Measurements from ENCODE around the gene TTC34.
"Not testable (repeated sequence)": the region's sequence is repeated elsewhere in the genome, so short reads cannot be mapped to it uniquely, and the experiment has no call there.

Gene TTC34

DNA sequence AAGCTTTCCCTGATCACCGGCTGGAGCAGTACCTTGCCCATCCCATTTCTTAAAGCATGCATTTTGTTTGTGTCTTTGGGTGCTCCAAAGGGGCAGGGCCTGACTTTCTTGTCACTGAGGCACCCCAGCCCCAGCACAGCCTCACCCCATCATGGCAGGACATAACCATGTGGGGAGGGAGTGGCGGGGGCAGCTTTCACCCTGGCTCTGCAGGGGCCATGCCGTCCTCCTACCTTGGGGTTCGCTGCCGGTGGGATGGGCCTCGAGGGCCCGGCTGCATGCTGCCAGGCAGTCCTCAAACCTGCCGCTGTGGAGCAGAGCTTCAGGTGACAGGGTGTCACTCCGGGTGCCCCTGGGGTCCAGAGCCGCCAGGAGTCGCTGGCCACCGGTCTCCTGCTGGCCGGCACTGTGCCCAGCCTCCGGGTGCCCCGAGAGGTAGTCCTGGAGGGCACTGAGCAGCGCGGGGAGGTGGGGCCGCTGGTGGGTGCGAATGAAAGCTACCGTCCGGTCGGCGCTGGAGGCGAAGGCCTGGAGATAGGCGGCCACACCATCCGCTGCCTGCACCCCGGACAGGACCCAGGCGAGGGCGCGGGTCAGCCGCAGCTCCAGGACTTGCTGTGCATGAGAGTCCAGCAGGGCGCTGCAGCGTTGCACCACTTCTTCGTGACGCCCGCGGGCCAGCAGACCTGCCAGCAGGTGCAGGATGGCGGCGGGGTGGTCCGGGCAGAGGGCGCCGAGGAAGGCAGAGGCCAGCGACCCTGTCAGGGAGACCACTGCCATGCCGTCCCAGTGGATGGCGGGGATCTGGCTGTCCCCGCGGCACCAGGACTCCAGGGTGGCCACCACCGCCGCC, 1.5 kb downstream of the TTC34 start:
- in situ Hi-C loops (cut with HindIII; ENCODE audit: low sequenced_read_pairs) = no loop called here
- TF ChIP-seq, protein P1, sequence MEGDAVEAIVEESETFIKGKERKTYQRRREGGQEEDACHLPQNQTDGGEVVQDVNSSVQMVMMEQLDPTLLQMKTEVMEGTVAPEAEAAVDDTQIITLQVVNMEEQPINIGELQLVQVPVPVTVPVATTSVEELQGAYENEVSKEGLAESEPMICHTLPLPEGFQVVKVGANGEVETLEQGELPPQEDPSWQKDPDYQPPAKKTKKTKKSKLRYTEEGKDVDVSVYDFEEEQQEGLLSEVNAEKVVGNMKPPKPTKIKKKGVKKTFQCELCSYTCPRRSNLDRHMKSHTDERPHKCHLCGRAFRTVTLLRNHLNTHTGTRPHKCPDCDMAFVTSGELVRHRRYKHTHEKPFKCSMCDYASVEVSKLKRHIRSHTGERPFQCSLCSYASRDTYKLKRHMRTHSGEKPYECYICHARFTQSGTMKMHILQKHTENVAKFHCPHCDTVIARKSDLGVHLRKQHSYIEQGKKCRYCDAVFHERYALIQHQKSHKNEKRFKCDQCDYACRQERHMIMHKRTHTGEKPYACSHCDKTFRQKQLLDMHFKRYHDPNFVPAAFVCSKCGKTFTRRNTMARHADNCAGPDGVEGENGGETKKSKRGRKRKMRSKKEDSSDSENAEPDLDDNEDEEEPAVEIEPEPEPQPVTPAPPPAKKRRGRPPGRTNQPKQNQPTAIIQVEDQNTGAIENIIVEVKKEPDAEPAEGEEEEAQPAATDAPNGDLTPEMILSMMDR (IDR thresholded peaks at IDR 0.05; ENCODE audit: low read depth, low read length) = no peak
- DNase-seq (ENCODE audit: low read depth, low spot score) = no peak
- no peak overlapping the region for H3K4me3 ChIP-seq (ENCODE audit: low read depth, low read length)

DNA sequence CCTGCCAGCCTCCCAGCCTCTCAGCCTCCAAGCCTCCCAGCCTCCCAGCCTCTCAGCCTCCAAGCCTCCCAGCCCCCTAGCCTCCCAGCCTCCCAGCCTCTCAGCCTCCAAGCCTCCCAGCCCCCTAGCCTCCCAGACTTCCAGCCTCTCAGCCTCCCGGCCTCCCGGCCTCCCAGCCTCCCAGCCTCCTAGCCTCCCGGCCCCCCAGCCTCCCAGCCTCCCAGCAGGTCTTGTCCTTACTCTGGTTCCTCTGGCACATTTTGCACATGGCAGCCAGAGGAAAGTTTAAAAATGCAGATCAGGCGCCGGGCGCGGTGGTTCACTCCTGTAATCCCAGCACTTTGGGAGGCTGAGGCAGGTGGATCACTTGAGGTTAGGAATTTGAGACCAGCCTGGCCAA, 2.5 kb downstream of the TTC34 start:
- DNase-seq (ENCODE audit: low read depth, low spot score); H3K4me3 ChIP-seq (ENCODE audit: low read depth, low read length); in situ Hi-C loops (cut with HindIII; ENCODE audit: low sequenced_read_pairs): not testable (repeated sequence)

GRCh38 chr1:2797741-2798016, 3.8 kb downstream of the TTC34 start:
- in situ Hi-C loops (cut with HindIII; ENCODE audit: low sequenced_read_pairs) = no loop called here
- H3K4me3 ChIP-seq (ENCODE audit: low read depth, low read length) = no peak overlapping the region
- DNase-seq (ENCODE audit: low read depth, low spot score) = no peak
- TF ChIP-seq, protein P1 (IDR thresholded peaks at IDR 0.05; ENCODE audit: low read depth, low read length) = no peak

DNA sequence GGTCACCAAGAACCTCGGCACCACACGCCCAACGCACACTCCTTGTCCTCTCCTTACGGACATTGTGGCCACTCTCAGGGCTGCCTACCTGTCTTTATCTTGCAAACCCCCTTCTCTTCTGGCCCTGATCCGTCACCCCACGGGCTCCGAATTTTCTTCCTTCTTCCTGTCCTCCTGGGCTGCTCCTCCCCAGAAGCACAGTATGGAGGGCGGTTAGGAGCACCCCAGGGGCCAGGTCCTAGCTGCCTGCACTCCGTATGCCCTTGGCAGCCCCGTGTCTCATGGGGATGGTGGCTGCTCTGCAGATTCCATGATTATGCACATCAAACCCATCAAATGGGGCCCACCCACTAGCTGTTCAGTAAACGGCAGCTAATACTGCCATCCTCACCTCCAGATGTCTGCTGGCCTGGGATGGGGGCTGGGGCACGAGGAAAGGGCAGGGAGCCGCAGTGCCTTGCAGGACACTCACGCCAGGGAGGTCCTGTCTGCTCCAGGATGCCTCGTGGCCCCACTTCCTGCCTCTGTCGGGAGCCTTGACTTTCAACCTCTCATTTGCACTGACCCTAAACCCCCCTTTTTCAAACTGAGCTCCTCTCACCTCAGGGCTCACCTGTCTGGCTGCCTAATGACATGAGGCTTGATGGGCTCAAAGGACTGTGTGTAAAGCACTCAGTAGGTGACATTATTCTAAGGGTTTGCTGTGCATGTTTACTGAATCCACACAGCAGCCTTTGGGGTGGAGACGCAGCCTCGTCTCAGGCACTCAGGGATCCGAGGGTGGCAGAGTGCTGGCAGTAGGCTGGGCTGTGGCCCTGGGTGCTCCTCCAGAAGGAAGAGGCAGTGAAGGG, 4.4 kb downstream of the TTC34 start:
- H3K4me3 ChIP-seq (ENCODE audit: low read depth, low read length) = no peak overlapping the region
- DNase-seq (ENCODE audit: low read depth, low spot score) = no peak
- in situ Hi-C loops (cut with HindIII; ENCODE audit: low sequenced_read_pairs) = no loop called here
- TF ChIP-seq, protein P1 (IDR thresholded peaks at IDR 0.05; ENCODE audit: low read depth, low read length) = no peak

DNA sequence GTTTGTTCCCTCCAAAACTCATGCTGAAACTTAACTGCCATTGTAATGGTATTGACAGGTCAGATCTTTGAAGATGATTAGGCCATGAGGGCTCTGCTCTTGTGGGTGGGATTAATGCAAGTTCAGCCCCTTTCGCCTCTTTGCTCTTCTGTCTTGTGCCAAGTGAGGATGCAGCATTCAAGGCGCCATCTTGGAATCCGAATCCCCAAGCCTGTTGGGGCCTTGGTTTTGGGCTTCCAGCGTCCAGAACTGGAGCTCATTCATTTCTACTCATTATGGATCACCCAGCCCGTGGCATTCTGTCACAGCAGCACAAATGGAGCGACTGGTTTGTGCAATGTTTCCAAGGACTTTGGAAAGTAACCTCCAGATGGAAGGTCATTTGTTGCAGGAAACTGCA, 5.6 kb downstream of the TTC34 start:
- TF ChIP-seq, protein P1 (IDR thresholded peaks at IDR 0.05; ENCODE audit: low read depth, low read length) = no peak
- in situ Hi-C loops (cut with HindIII; ENCODE audit: low sequenced_read_pairs) = no loop called here
- no peak for DNase-seq (ENCODE audit: low read depth, low spot score)

GRCh38 chr1:2791027-2791760, 10.3 kb downstream of the TTC34 start:
- DNase-seq (ENCODE audit: low read depth, low spot score) = no peak
- no peak overlapping the region for H3K4me3 ChIP-seq (ENCODE audit: low read depth, low read length)
- in situ Hi-C loops (cut with HindIII; ENCODE audit: low sequenced_read_pairs) = no loop called here
- TF ChIP-seq, protein P1 (IDR thresholded peaks at IDR 0.05; ENCODE audit: low read depth, low read length) = no peak

More for the DNA sequence above, 5.6 kb downstream of the TTC34 start:
- no peak overlapping the region for H3K4me3 ChIP-seq (ENCODE audit: low read depth, low read length)
